ENCODE results near the gene RPH3AL. TPM values are rescaled to one million over a fixed set of nuclear protein-coding genes. Genes with fewer than 3 reads are reported as not detected.
"Not testable (repeated sequence)": the region's sequence is repeated elsewhere in the genome, so short reads cannot be mapped to it uniquely, and the experiment has no call there.

Gene RPH3AL
- total RNA-seq, 2 experiments from 2014 or later = 1.6 to 2.2 TPM

- Mint-ChIP-seq H3K27me3 (ENCODE audit: low read depth) (no peaks in the 10 kb centered on the region), H3K9me3 (peaks cover 3% of the 10 kb centered on the region), H3K4me3 (no peak overlapping the region), H3K27ac (no peak overlapping the region), H3K4me1 (ENCODE audit: low read depth) (peaks cover 6% of the 10 kb centered on the region), H3K36me3 (ENCODE audit: low read depth) (no peaks in the 10 kb centered on the region)
- no peak for DNase-seq
- CTCF ChIA-PET = no interaction called here
- intact Hi-C loops (cut with micrococcal nuclease) = no loop called here
Observed at GRCh38 chr17:373613-374230, 21.1 kb upstream of the RPH3AL start.

- Mint-ChIP-seq H3K9me3 (peaks cover 13% of the 10 kb centered on the region), H3K27ac (no peak overlapping the region), H3K36me3 (ENCODE audit: low read depth) (peaks cover 5% of the 10 kb centered on the region), H3K27me3 (ENCODE audit: low read depth) (no peaks in the 10 kb centered on the region), H3K4me3 (no peak overlapping the region), H3K4me1 (ENCODE audit: low read depth) (peaks cover 9% of the 10 kb centered on the region)
- intact Hi-C loops (cut with micrococcal nuclease) = no loop called here
- DNase-seq = no peak
- CTCF ChIA-PET = no interaction called here
Observed at GRCh38 chr17:372157-373152, 19.8 kb upstream of the RPH3AL start.

- no peak for DNase-seq
- CTCF ChIA-PET = interaction anchor here (0.6 kb wide), 1 partner anchor 968 kb away, joined by 3 read pairs; no protein-coding TSS in a partner anchor
Observed at GRCh38 chr17:371583-371982, 19.0 kb upstream of the RPH3AL start.

GRCh38 chr17:367656-368055 lies 15.0 kb upstream of the RPH3AL start:
- DNase-seq; H3K27me3 Mint-ChIP-seq (ENCODE audit: low read depth); H3K4me3 Mint-ChIP-seq; H3K27ac Mint-ChIP-seq; H3K36me3 Mint-ChIP-seq (ENCODE audit: low read depth); CTCF ChIA-PET; intact Hi-C loops (cut with micrococcal nuclease): not testable (repeated sequence)
- Mint-ChIP-seq H3K4me1 (ENCODE audit: low read depth) (peaks cover 30% of the 10 kb centered on the region), H3K9me3 (peaks cover 13% of the 10 kb centered on the region)

More at GRCh38 chr17:371583-371982, 19.0 kb upstream of the RPH3AL start:
- H3K27me3 Mint-ChIP-seq (ENCODE audit: low read depth) = no peaks in the 10 kb centered on the region
- peaks cover 13% of the 10 kb centered on the region for H3K9me3 Mint-ChIP-seq
- peaks cover 11% of the 10 kb centered on the region for H3K4me1 Mint-ChIP-seq (ENCODE audit: low read depth)
- H3K4me3 Mint-ChIP-seq = no peak overlapping the region
- H3K27ac Mint-ChIP-seq = no peak overlapping the region
- peaks cover 5% of the 10 kb centered on the region for H3K36me3 Mint-ChIP-seq (ENCODE audit: low read depth)
- intact Hi-C loops (cut with micrococcal nuclease) = no loop called here

GRCh38 chr17:366657-367615 lies 14.3 kb upstream of the RPH3AL start:
- DNase-seq; H3K27me3 Mint-ChIP-seq (ENCODE audit: low read depth); intact Hi-C loops (cut with micrococcal nuclease); H3K27ac Mint-ChIP-seq; H3K4me3 Mint-ChIP-seq; H3K36me3 Mint-ChIP-seq (ENCODE audit: low read depth): not testable (repeated sequence)
- H3K9me3 Mint-ChIP-seq = peaks cover 13% of the 10 kb centered on the region
- peaks cover 30% of the 10 kb centered on the region for H3K4me1 Mint-ChIP-seq (ENCODE audit: low read depth)
- CTCF ChIA-PET = interaction anchor here (0.5 kb wide), 1 partner anchor 427 kb away, joined by 3 read pairs; no protein-coding TSS in a partner anchor

- H3K27me3 Mint-ChIP-seq (ENCODE audit: low read depth) = no peaks in the 10 kb centered on the region
- intact Hi-C loops (cut with micrococcal nuclease) = no loop called here
- H3K4me3 Mint-ChIP-seq = no peak overlapping the region
- DNase-seq = no peak
- CTCF ChIA-PET = interaction anchor here (1.4 kb wide), 1 partner anchor 335 kb away, joined by 3 read pairs; no protein-coding TSS in a partner anchor
- H3K4me1 Mint-ChIP-seq (ENCODE audit: low read depth) = peaks cover 30% of the 10 kb centered on the region
- peaks cover 5% of the 10 kb centered on the region for H3K36me3 Mint-ChIP-seq (ENCODE audit: low read depth)
- H3K27ac Mint-ChIP-seq = no peak overlapping the region
- peaks cover 13% of the 10 kb centered on the region for H3K9me3 Mint-ChIP-seq
Observed at GRCh38 chr17:364766-365165, 12.2 kb upstream of the RPH3AL start.

GRCh38 chr17:364308-364707 lies 11.7 kb upstream of the RPH3AL start:
- Mint-ChIP-seq H3K36me3 (ENCODE audit: low read depth) (peaks cover 5% of the 10 kb centered on the region), H3K4me1 (ENCODE audit: low read depth) (peaks cover 30% of the 10 kb centered on the region), H3K9me3 (peaks cover 11% of the 10 kb centered on the region), H3K27me3 (ENCODE audit: low read depth) (no peaks in the 10 kb centered on the region), H3K4me3 (no peak overlapping the region), H3K27ac (no peak overlapping the region)
- CTCF ChIA-PET = interaction anchor here (1.4 kb wide), 1 partner anchor 335 kb away, joined by 3 read pairs; no protein-coding TSS in a partner anchor
- no peak for DNase-seq
- intact Hi-C loops (cut with micrococcal nuclease) = no loop called here

GRCh38 chr17:362721-363120 lies 10.1 kb upstream of the RPH3AL start:
- Mint-ChIP-seq H3K36me3 (ENCODE audit: low read depth) (peaks cover under 1% of the 10 kb centered on the region), H3K4me1 (ENCODE audit: low read depth) (peaks cover 27% of the 10 kb centered on the region), H3K27me3 (ENCODE audit: low read depth) (no peaks in the 10 kb centered on the region), H3K4me3 (no peak overlapping the region), H3K9me3 (no peaks in the 10 kb centered on the region), H3K27ac (no peak overlapping the region)
- CTCF ChIA-PET = no interaction called here
- no peak for DNase-seq
- intact Hi-C loops (cut with micrococcal nuclease) = no loop called here

- H3K9me3 Mint-ChIP-seq = peaks cover 5% of the 10 kb centered on the region
Observed at GRCh38 chr17:360092-360750, 7.6 kb upstream of the RPH3AL start.

GRCh38 chr17:358491-359151 lies 6.0 kb upstream of the RPH3AL start:
- intact Hi-C loops (cut with micrococcal nuclease) = no loop called here
- H3K4me1 Mint-ChIP-seq (ENCODE audit: low read depth) = no peaks in the 10 kb centered on the region

More at GRCh38 chr17:360092-360750, 7.6 kb upstream of the RPH3AL start:
- Mint-ChIP-seq H3K4me3 (no peak overlapping the region), H3K36me3 (ENCODE audit: low read depth) (no peaks in the 10 kb centered on the region), H3K4me1 (ENCODE audit: low read depth) (peaks cover 12% of the 10 kb centered on the region), H3K27me3 (ENCODE audit: low read depth) (no peaks in the 10 kb centered on the region), H3K27ac (no peak overlapping the region)
- DNase-seq = no peak
- intact Hi-C loops (cut with micrococcal nuclease) = no loop called here
- CTCF ChIA-PET = no interaction called here

GRCh38 chr17:357644-358043 lies 5.0 kb upstream of the RPH3AL start:
- CTCF ChIA-PET = no interaction called here
- no peaks in the 10 kb centered on the region for H3K27me3 Mint-ChIP-seq (ENCODE audit: low read depth)
- H3K27ac Mint-ChIP-seq = no peak overlapping the region
- no peaks in the 10 kb centered on the region for H3K4me1 Mint-ChIP-seq (ENCODE audit: low read depth)
- H3K4me3 Mint-ChIP-seq = no peak overlapping the region
- no peaks in the 10 kb centered on the region for H3K36me3 Mint-ChIP-seq (ENCODE audit: low read depth)
- intact Hi-C loops (cut with micrococcal nuclease) = no loop called here
- DNase-seq = no peak
- peaks cover 5% of the 10 kb centered on the region for H3K9me3 Mint-ChIP-seq

More at GRCh38 chr17:358491-359151, 6.0 kb upstream of the RPH3AL start:
- no peak overlapping the region for H3K27ac Mint-ChIP-seq
- DNase-seq = no peak
- H3K9me3 Mint-ChIP-seq = peaks cover 5% of the 10 kb centered on the region
- no peaks in the 10 kb centered on the region for H3K27me3 Mint-ChIP-seq (ENCODE audit: low read depth)
- CTCF ChIA-PET = no interaction called here
- no peaks in the 10 kb centered on the region for H3K36me3 Mint-ChIP-seq (ENCODE audit: low read depth)
- H3K4me3 Mint-ChIP-seq = no peak overlapping the region
